NCI-H2171 treated with DMSO at 0.1 percent for 48 hours (cell line): ENCODE measurements around the gene TFCP2L1.
A peak's percentile ranks its signal among the peaks of the same experiment; 100 is the strongest.

Experiments used
- DNase-seq: peaks from one replicate; lab custom pipeline; 2025; lab: John Stamatoyannopoulos, UW

The TFCP2L1 gene

GRCh38 chr2:121218386-121218938 lies 66.5 kb downstream of the TFCP2L1 start:
- no peak for DNase-seq

DNA sequence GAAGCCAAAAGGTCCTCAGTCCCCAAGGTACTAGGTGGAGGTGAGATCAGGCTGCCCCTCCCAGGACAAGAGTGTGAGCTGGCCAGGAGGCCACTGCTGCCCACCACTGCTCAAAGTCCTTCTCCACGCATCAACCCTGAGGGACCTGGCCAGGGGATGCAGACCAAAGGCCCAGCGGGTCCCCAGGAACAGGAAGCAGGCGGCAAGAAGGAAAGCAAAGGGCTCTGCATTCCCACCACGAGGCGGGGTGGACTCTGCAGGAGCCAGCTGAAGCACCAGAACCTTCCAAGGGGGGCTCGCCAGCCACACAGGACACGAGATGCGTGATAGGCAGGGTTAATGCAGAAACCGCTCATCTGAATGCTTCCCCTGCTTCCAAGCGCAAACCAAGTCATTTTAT lies 67.4 kb downstream of the TFCP2L1 start:
- no peak for DNase-seq

DNA sequence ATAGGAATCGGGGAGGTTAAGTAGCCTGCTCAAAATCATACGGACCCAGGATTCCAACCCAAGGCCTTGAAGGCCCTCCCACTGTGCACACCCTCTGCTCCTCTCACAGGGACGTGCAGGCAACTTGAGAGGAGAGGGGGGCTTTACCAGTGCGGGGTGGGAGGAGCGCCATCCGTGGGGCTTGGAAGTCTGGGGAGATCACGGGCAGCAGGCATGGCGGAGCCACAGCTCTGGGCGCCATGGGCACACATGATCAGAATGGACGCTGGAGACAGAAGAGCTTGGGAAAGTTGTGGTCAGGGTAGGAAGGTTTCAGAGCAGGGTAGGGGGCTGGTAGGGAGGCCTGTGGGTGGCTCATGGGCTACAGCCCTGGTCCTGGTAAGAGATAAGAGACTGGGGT lies 70.7 kb downstream of the TFCP2L1 start:
- no peak for DNase-seq

DNA sequence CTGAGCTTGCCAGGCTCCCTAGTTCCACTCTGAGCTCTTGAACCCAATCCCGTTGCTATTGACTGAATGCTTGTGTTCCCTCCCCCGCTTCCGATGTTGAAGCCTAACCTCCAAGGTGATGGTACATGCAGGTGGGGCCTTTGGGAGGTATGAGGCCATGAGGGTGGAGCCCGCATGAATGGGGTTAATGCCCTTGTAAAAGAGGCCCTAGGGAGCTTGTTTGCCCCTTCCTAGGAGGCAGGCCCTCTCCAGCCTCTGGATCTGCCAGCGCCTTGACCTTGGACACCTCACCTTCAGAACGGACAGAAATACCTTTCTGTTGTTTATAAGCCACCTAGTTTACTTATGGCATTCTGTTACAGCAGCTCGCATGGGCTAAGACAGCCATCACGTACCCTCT lies 71.6 kb downstream of the TFCP2L1 start:
- DNase-seq, result no peak

- no peak for DNase-seq
These were observed 72.2 kb downstream of the TFCP2L1 start for GRCh38 chr2:121212661-121213325.

- DNase-seq, result peak; percentile 37
These were observed 73.3 kb downstream of the TFCP2L1 start for GRCh38 chr2:121211689-121212151.

GRCh38 chr2:121211251-121211650 lies 73.8 kb downstream of the TFCP2L1 start:
- no peak for DNase-seq

DNA sequence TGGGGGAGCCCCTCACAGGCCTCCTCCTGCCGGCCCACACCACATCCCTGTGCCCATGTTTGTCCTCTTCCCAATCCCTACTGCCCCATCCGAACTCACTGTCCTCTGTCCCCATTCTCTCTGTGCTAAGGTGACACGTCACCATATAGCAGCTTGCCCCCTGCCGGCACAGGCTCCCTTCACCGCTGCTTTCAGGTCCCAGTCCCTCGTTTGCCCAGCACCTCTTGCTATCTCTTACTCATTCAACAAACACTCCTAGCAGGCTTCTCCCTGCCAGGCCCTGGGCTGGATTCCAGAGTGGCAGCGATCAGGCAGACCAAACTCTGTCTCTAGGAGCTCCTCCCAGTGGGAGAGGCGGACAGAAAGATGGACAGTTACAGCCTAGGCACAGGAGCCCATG lies 74.3 kb downstream of the TFCP2L1 start:
- peak; percentile 6 for DNase-seq

- DNase-seq, result no peak
These were observed 75.9 kb downstream of the TFCP2L1 start for GRCh38 chr2:121209014-121209610.

GRCh38 chr2:121207494-121207893 lies 77.5 kb downstream of the TFCP2L1 start:
- DNase-seq, result no peak

GRCh38 chr2:121205321-121205942 lies 79.6 kb downstream of the TFCP2L1 start:
- no peak for DNase-seq

DNA sequence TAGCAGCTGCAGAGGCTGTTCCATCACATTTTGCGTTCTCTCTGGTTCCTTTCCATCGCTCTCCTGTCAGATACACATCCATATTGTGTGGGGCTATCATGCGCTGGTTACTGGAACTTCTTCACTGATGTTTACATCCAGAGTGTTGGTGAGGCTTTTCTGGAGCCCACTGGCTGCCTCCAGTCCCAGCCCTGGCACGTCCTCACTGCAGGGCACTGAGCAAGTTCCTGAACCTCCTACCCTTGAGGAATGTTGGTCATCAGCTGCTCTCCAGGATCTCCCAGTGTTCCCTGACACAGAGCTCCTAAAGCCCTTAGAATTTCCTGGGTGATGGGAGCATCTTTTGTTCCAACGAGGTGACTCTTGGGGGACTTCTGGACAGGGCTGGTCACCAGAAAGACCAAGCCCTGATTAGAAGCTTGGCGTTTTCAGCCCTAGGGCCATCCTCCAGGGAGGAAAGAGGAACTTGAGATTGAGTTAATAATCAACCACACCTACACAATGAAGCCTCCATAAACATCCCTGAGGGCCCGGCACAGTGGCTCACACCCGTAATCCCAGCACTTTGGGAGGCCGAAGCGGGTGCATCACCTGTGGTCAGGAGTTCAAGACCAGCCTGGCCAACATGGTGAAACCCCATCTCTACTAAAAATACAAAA lies 81.3 kb downstream of the TFCP2L1 start:
- no peak for DNase-seq

DNA sequence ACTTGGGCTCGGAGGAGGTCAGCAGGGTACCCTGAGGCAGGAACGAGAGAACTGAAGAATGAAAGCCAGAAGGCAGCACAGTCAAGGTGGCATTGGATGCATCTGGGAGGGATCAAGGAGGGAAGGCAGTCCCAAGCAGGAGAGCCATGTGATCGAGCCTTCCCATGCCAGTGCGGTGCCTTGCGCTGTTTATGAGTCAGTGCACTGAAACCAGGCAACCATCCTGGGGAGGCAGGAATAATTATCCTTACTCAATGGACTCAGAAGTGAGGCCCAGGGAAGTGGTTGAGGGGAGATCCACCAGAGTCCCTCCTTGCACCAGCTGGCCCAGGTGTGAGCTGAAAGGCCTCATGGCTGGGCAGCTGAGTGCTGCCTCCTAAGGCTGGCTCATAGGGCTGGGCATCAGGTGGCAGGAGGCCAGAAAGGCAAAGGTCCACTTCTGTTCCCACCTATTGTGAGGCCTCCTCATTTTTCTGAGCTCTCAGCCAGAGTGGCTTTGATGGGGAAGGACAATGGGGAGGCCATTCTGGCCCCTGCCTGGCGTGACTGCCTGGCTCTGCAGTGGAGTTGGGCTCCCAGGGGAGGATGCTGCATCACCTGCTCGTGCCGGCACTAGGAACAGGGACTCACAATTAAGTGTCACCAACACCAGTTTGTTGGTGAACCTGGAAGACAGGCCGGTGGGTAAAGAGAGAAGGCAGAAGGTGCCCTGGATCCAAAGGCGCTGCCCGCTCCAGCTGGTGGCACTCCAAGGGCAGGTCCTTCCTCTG lies 82.3 kb downstream of the TFCP2L1 start:
- no peak for DNase-seq

DNA sequence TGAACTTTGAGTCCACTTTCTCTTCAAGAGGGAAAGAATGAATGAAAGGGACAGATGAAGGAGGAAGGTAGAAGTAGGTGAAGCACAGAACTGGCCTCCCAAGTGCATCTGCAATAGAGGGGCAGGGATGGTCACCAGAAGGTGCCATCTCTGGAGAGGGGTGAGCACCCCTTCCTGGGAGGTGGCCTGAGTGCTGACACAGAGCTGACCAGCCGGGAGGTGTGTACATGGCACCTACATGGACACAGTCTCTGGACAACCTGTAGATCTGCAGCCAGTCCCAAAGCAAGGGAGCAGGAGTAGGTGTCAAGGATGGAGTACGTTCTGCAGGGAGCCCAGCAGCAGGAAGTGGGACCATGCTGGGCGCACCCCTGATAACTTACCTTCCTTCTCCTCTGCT lies 83.2 kb downstream of the TFCP2L1 start:
- no peak for DNase-seq

- DNase-seq, result peak; percentile 31
These were observed 84.3 kb downstream of the TFCP2L1 start for GRCh38 chr2:121200419-121201315.

- no peak for DNase-seq
These were observed 85.0 kb downstream of the TFCP2L1 start for GRCh38 chr2:121200011-121200347.

- DNase-seq, result no peak
These were observed 85.6 kb downstream of the TFCP2L1 start for GRCh38 chr2:121199281-121200010.

DNA sequence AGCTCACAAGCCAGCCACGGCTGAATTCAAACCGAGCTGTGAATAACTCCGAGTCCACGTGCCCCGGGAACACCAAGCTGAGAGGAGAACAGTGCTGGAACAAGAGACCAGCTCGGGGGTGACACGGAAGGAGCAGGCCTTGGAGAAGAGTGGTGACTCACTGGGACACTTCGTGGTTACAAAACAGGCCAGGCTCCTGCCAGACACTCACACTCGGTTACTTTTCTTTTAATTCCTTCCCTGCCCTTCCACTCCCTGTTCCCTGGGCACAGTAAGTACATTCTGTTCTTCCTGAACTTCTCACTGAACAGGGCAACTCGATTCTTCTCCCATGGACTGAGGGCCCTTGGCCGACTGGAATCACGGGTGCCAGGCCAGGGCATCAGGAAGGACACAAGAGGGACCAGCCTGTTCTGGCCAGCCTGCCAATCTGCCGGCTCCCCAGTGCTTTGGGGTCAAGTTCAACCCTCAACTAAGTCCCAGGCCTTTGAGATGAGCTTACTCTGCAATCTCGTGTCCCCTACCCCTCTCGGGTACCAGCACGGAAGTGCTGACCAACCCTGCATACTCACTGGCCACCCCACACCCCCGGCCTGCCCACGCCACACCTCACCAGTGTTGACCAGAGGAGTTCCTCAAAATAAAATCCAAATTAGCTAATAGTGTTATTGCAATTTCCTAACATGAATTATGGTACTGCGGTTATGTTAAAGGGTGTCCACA lies 87.5 kb downstream of the TFCP2L1 start:
- DNase-seq, result no peak

- DNase-seq, result no peak
These were observed 88.2 kb downstream of the TFCP2L1 start for GRCh38 chr2:121196849-121197155.
